Activated CD8-positive, alpha-beta memory T cell treated with anti-CD3 and anti-CD28 coated beads, Interleukin-2, amount 50 U/mL, for 48 hours (primary cell): ENCODE results near the gene CUL3.
"Not testable (repeated sequence)": the region's sequence is repeated elsewhere in the genome, so short reads cannot be mapped to it uniquely, and the experiment has no call there.

Experiments used
- DNase-seq: peaks from one replicate; pipeline ENCODE4 v3.0.0-alpha.2; 2020

Gene CUL3

DNA sequence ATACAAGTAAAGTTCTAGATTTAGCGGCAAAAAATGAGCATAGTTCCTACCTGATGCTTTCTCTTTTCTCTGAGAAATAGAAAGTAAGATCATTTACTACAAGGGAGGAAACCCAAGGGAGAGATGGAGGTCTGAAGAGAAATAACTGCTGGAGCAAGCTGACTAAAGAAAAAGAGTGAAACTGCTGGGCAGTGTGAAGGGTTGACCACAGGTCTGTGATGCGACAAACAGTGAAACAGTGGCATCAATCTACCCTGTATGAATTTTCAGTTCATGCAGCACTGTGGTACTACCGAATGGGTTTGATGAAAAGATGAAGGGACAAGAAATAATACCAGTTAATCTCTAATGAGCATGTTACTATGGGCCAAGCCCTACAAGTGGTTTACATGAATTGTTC is 52.2 kb downstream of the CUL3 start:
- no peak for DNase-seq

- no peak for DNase-seq
Observed at GRCh38 chr2:224532441-224532840, 52.7 kb downstream of the CUL3 start.

- no peak for DNase-seq
Observed at GRCh38 chr2:224528171-224528570, 57.0 kb downstream of the CUL3 start.

GRCh38 chr2:224525774-224526173 is 59.4 kb downstream of the CUL3 start:
- no peak for DNase-seq

DNA sequence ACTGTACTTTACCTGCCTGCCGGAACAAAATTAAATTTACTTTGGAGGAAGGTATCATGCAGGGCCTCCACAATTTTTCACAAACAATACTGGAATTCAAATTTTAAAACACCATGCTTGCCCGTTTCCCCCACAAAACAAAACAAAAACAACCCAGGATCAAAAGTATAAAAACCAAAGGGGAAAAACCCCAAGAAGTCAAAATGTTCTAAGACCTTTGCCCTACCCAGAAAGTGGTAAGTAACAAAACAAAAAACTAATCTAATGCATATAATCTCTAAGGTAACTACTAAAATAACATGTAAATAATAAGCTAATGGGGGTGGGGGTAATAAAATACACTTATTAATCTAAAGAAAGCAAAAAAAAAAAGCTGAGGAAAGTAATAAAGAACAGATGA is 60.5 kb downstream of the CUL3 start:
- no peak for DNase-seq

- no peak for DNase-seq
Observed at GRCh38 chr2:224523626-224524577, 61.3 kb downstream of the CUL3 start.

DNA sequence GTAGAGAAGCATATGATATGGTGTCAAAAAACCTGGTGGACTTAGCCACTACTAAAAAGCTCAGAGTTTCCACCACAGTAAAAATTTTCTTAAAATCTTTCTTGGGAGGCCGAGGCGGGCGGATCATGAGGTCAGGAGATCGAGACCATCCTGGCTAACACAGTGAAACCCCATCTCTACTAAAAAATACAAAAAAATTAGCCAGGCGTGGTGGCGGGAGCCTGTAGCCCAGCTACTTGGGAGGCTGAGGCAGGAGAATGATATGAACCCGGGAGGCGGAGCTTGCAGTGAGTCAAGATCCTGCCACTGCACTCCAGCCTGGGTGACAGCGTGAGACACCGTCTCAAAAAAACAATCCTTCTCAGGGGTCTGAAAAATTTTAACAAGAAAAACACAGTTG is 62.7 kb downstream of the CUL3 start:
- DNase-seq: not testable (repeated sequence)

- DNase-seq: peak; percentile 57
Observed at GRCh38 chr2:224520064-224520463, 65.1 kb downstream of the CUL3 start.

DNA sequence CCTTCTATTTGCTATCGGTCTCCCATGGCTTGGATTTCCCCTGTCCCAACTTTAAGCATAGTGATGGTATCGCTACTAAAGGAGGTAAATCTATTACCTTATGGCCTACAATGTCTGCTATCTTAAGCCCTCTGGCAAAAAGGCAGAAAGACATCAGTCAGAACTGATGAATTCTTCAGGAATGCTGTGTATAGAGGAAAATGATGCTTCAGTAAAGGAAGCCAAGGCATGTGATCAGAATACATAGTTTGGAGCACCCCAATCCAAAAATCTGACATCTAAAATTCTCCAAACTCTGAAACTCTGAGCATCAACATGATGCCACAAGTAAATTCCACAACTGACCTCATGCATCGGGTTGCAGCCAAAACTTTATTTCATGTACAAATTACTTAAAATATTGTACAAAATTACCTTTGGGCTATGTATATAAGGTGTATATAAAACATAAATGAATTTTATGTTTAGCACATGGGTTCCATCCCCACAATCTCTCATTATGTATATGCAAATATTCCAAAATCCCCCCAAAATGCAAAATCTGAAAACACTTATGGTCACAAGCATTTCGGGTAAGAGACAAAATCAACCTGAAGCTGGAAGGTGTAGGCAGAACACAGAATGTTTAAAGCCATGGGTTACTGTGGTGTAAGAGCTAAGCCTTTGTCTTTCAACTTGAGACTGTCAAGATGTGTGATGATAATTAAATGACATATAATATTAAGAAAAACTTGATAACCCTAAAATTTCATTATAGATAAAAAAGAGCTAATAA is 66.2 kb downstream of the CUL3 start:
- no peak for DNase-seq

- no peak for DNase-seq
Observed at GRCh38 chr2:224517963-224518362, 67.2 kb downstream of the CUL3 start.

DNA sequence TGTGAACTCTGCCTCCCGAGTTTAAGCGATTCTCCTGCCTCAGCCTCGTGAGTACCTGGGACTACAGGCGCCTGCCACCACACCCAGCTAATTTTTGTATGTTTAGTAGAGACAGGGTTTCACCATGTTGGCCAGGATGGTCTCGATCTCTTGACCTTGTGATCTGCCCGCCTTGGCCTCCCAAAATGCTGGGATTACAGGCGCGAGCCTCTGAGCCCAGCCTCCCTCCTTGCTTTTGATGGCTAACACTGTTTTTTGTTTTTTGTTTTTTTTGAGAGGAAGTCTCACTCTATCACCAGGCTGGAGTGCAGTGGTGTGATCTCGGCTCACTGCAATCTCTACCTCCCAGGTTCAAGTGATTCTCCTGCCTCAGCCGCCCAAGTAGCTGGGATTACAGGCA is 68.8 kb downstream of the CUL3 start:
- not testable (repeated sequence) for DNase-seq

GRCh38 chr2:224513991-224514390 is 71.2 kb downstream of the CUL3 start:
- no peak for DNase-seq

- no peak for DNase-seq
Observed at GRCh38 chr2:224507789-224508188, 77.4 kb downstream of the CUL3 start.

DNA sequence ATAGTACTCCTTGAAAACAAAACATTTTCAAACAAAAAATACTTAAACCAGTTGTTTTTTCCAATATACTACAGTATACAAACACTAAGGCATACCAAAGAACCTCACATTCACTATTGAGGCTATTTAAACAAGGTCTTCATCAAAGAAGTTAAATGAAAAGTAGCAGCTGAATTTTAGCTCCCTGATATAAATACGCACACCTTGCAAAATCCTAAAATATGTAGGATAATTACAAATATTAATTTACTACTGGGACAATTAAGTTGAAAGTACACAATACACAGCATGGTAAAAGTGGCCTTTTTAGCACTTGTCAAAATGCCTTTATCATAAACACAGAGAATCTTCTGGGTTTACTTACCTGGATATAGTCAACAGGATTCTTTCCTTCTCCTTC is 78.7 kb downstream of the CUL3 start:
- DNase-seq: no peak

DNA sequence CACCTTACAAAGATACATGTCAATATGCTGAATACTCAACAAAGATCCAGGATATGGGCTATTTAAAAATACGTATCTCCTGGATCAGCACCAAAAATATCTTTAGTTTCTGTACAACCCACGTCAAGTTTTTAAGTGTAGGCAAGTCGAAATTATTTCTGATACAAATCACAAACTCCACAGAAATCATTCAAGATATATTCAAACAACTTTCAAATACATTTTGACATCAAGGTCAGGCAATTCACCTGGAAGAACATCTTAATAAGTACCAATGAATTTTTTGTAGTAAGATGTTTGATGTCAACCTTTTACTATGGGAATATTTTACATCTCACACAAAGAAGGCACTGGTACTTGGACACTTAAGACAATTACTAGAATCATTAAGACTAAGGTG is 86.2 kb downstream of the CUL3 start:
- DNase-seq: no peak

DNA sequence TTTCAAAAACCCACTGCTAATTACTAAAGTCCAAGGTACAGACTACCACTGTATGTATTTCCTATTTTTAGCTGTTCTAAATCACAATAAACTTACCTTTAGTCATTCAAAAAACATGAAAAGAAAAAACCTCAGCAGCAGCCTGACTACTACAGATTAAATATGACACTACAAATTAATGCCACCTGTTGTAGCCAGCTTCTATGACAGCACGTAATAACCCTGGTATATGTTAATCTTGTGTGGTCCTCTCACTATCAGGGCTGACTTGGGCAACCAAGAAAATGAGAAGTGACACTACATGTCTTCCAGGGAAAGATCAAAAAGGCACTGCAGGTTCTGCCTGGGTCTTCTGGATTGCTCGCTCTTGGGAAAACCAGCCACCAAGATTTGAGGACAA is 92.6 kb downstream of the CUL3 start:
- DNase-seq: no peak

- not testable (repeated sequence) for DNase-seq
Observed at GRCh38 chr2:224487940-224488339, 97.2 kb downstream of the CUL3 start.

GRCh38 chr2:224485081-224486014 is 99.8 kb downstream of the CUL3 start:
- not testable (repeated sequence) for DNase-seq

DNA sequence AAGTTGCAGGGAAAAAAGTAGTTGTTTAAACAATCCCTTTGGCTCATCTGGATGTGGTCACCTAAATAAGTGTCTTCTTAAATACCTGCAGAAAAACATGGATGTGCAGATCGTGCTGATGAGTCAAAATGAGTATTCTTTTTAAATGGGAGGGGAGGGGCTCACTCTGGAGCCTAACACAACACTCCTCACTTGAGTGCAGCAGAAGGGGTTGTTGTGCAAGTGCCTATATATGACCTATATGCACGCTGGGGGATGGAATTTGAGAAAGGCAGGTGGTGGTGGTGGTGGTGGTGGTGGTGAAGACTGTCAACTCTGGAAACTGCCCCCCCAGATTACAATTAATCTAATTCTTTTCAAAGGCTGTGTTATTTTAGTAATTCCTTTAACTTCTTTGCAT is 105.3 kb downstream of the CUL3 start:
- no peak for DNase-seq

DNA sequence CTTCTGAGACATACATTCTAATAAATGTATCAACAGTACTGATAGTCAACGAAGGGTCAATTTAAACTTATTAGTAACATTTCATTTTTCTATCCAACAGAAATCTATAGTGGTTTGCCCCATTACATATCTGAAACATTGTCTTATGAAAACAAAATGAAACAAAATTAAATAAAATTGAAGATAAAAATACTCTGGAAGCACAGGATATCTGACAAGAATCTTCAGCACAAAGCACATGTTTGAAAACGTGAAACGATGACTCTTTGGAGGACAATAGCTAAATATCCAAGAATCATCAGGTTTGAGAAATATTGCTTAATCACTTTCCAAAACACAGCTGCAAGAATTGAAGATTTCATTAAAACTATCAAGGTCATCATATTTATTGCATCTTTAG is 112.3 kb downstream of the CUL3 start:
- DNase-seq: no peak

- no peak for DNase-seq
Observed at GRCh38 chr2:224472137-224472536, 113.0 kb downstream of the CUL3 start.

- DNase-seq: no peak
Observed at GRCh38 chr2:224469374-224469964, 115.7 kb downstream of the CUL3 start.
